A204.1 (cell line): Measurements from ENCODE around the gene PRDM16.

Source experiments
- FAIRE-seq: peaks from 2 replicates; lab custom pipeline; 2012; peaks lifted over from hg19 to GRCh38; lab: Jason Lieb, UNC

PRDM16 gene

DNA sequence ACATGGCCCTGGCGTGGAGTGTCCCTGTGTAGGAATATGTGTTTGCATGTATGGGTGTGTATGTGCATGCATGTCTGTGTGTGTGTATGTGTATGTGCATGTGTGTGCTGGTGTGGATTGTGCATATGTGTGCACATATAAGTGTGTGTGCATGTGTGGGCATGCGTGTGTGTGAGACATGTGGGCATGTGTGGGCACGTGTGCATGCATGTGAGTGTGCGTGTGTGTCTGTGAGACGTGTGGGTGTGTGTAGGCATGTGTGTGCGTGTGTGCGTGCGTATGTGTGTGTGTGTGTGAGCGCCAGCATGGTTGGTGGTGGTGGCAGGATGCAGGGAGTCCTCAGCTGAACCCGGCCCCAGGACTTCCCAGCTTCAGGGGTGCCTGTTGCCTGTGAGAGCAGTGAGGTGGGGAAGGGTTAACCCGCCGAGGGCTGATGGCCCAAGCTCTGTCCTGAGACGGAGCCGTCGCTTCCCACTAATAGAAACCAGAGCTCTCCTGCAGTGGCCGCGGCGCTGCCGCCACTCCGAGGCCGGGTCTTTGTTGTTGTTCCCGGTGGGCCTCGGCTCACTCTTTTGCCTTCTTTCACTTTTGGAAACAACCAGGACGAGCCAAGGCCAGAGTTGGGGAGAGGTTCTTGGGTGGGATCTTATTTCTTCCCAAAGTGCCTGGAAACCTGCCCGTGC, 241.9 kb downstream of the PRDM16 start:
- FAIRE-seq: no peak

DNA sequence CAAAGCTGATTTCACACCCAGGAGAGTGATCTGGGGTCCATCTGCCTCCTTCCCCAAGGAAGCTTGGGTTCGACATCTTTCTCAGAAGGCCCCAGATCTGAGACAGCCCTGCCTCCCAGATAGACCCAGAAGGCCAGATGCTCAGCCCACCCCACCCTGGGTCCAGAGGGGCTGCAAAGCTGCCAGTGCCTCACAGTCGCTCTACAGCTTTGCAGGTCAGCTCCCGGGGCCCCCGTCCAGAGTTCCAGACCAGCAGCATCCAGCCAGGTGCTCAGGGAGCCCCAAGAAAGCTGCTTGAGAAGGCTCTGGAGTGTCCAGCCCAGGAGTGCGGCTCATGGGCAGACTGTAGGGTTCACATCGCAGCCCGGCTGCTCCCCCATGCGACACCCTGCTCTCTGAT, 242.7 kb downstream of the PRDM16 start:
- FAIRE-seq: no peak

DNA sequence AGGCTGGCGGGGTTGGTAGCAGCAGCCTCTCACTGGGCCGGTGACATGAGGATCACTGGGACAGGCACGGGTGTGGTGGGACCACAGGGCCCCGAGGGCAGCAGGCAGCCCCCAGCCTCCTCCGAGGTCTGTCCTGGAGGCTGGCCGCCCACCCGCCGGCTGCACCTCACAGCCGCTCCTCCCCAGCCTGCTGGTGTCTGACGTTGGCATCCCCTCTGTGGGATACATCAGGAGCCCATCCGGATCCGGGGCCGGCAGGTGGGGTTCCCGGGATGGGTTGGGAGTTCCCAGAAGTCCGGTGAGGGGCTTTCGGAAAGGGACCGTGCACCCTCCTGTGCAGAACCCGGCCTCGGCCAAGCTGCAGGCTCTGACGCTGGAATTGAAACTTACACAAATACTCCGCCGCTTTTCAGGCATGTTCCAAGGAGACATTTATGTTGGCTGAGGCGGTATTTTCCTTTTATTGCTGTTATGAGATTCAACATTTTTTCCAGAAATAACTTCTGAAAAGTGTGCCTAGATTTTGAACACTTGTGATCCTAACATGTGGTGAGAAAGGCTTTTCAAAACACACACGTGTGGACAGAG, 243.4 kb downstream of the PRDM16 start:
- FAIRE-seq: no peak

DNA sequence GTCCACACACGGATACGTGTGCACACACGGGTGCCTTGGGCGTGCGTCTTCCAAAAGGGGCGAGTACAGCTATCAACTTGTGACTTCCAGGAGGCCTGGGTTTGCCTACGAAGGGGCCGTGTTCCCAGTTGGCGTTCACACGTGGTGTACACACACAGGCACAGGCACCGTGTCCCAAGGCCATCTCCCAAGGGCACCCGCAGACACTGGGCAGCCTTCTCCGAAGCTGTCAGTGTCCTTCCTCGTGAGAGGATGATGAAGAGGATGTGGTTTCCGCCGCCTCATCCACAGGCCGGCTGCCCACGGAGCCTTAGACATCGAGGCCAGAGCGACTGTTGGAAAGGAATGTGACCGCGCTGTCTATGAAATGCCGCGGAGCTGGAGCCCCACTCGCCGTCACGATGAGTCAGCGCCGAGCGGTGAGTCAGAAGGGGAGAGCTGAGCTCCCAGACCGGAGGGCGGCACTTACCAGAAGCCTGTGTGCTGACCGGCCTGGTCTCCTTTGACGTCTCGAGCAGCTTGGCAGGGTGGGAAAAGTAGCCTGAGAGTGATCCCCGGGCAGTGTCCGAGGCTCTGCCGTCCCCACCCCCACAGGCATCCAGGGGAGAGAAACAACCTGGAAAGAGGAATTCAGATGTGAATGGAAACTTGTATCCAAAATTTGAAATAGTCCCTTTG, 244.0 kb downstream of the PRDM16 start:
- no peak for FAIRE-seq

DNA sequence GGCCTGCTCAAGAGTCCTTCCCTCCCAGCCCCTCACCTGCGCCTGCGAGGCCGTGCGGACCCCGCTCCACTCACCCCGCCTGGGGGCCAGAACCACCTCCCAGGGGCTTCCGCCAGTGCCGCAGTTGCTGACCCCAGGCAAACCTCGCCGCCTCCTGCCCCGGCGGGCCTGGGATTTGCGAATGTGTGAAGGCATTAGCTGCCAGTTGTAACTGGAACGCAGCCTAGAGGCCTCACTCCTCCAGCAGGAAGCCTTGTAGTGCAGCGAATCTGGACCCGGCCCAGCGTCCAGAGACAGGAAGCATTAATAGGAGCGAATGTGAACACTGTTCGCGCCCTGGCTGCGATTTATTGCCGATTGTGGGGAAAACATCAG, 244.6 kb downstream of the PRDM16 start:
- FAIRE-seq: no peak

DNA sequence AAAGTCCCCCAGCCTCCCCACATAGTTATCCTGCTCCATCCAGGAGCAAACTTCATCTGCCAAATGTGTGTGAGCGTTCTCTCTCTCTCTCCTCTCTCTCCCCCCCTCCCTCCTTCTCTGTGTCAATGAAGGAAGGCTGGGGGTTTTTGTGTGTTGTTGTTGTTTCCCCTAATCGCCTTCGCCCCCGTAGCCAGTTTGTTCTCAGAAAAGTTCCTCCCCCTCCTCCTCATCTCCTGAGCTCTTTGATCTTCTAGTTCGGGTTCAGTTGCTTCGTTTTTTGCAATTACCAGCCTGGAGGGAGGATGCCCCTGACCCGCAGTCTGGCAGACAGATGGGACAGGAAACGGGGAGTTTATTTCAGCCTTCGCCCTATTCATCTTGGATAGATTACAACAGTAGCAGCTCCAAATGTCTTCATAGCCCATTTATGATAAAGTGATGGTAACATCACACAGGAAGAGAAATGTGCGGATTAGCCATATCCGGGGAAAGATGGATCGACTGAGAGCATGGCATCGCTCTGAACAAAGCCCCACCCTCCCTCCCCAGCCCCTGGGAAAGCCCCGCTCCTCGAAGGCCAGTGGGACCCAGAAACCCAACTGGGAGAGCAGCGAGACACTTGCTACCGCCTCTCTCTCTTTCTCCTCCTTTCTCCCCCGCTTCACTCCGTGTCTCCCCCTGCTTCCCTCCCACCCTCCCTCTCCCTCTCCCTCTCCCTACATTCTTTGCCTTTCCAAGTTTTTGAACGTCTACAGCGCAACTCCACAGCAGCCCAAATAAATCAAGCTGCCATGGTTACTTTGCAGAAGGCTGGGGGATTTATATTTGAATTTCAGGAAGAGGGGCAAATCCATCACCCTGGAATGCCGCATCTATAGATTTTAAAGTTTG, 245.7 kb downstream of the PRDM16 start:
- no peak for FAIRE-seq

DNA sequence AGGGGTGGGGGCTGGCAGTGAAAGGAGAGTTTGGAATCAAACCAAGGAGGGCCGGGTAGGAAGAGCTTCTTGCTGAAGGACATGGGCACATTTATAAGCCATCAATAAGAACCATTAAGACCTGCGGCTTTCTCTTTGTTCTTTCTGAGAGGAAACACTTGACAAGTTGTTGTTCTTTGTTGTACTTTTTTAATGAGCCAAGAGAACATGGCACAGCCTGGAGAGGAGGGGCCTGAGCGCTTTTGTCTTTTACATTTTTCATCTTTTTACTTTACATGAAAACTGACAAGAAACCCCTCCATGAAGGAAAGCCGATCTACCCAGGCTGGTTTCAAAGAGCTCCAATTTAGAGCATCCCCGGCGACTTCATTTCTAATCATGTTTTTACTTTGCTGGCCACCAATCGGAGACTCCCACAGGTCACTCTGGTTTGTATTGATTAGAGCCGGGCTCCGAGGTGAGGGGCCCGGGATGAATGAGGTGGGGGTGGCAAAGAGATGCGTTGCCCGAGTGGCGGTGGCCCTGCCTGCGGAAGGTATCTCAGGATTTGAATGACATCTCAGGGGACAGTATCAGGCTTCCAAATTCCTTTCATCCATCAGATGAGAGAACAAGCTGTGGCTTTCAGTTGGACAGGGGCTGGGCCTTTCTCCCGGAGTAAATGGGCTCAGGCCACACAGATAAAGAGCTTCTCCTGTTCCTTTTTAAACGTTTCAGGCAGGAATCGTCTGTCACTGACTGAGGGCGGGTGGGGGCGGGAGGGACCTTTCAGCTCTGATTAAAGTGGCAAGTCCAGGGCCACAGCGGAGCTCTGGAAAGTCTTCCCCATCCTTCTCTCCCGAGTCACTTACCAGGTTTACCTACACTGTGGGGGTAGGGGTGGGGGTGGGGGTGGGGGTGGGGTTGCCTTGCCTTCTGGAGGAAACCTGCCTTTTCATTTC, 246.7 kb downstream of the PRDM16 start:
- no peak for FAIRE-seq

DNA sequence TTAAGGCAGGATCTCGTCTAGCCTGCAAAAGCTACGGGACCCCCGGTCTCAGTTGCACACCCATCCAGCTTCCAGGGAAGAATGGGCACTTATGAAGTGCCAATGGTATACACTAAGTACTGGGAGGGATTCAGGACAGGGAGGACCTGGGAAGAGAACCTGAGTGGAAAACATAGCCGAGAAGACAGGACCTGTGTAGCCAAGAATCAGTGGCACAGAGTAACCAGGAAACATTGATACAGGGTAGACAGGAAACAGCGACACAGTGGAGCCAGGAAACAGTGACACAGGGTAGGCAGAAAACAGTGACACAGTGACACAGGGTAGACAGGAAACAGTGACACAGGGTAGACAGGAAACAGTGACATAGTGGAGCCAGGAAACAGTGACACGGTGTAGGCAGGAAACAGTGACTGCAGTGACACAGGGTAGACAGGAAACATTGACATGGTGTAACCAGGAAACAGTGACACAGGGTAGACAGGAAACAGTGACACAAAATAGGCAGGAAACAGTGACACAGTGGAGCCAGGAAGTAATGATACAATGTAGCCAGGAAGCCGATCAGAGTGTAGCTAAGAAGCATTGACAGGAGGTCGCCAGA, 247.4 kb downstream of the PRDM16 start:
- no peak for FAIRE-seq

DNA sequence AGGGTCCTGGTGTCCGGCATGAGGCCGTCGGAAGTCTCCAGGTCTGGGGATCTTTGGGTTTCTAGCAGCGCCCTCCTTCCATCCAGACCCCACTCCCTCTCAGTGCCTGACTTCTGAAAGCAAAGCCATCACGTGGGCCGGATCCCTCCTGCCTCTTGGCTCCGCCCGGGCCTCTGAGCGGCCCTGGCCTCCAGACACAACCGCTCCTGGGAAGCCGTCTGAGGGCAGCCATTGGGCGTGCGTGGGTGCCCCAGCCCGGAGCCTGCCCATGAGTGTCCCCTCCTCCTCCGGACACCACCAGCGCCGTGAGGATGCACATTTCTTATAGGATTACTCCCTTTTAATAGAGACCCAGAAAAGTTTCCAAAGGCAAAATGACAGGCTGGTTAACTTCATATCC, 248.5 kb downstream of the PRDM16 start:
- FAIRE-seq: no peak

DNA sequence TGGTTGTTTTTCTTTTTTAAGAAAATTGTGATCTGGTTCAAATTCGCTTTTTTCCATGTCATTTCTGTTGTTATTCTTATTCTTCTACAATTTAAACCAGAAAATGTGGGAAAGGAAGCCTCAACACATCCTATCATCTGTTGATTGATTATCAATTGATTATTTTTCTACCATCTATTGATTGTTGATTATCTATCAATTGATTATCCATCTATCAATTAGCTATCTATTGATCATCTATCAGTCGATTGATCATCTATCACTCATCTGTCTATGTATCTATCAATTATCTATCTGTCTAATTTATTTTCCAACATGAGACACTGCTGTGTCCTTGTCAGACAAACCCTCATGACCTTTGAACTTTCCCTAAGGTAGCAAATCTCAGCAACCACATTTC, 249.3 kb downstream of the PRDM16 start:
- no peak for FAIRE-seq

DNA sequence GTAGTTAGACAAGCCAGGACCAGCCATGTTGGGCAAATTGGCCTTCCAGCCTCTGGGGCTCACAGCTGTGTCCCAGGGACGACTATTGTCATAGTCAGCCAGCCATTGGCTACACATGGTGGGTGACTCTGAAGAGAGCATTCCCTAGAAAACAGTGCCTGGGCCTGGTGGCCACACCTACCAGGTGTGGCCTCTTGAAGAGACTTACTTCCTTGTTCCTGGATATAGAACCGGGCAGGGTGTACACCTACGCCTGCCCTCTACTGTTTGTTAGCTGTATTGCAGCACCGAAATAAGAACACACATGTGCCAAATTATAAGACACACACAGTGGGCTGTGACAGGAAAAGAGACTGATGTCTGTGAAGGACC, 250.9 kb downstream of the PRDM16 start:
- no peak for FAIRE-seq

DNA sequence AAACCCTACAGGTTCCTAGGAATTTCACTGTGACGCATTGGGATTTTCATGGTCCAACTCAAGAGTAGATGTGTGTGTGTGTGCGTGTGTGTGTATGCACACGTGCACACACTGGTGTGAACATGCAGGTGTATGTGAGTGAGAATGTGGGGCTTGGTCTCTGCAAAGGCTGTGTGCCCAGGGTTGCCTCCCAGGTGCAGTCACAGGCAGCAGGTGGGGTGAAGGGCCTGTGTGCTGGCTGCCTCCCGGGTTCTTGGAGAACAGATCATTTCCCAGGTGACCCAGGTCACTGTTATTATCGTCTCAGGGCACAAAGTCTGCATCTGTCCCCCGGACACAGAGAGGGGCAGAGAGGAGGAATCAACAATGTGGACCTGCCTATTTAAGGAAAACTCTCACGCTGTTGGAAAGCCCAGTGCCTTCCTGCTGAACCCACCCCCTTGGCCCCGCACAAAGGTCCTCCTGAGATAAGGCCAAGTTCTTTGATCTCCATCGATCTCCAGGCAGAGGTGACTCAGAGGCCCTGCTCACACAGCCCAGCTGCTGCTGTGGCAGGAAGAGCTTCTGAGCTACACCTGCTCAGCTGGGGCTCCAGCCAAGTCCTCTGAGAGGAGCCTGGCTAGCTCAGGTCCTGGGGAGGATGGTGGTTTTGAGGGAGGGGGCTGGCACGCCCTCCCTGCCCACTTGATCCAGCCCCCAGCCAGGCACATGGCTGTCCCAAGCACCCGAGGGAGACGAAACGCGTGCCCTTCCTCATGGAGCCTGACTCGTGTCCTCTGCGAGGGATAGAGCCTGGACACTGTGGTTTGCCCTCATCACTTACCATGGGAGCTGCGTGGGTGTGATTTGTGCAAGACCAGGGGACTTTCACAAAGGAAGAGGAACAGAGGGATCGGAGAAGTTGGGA, 251.5 kb downstream of the PRDM16 start:
- no peak for FAIRE-seq

DNA sequence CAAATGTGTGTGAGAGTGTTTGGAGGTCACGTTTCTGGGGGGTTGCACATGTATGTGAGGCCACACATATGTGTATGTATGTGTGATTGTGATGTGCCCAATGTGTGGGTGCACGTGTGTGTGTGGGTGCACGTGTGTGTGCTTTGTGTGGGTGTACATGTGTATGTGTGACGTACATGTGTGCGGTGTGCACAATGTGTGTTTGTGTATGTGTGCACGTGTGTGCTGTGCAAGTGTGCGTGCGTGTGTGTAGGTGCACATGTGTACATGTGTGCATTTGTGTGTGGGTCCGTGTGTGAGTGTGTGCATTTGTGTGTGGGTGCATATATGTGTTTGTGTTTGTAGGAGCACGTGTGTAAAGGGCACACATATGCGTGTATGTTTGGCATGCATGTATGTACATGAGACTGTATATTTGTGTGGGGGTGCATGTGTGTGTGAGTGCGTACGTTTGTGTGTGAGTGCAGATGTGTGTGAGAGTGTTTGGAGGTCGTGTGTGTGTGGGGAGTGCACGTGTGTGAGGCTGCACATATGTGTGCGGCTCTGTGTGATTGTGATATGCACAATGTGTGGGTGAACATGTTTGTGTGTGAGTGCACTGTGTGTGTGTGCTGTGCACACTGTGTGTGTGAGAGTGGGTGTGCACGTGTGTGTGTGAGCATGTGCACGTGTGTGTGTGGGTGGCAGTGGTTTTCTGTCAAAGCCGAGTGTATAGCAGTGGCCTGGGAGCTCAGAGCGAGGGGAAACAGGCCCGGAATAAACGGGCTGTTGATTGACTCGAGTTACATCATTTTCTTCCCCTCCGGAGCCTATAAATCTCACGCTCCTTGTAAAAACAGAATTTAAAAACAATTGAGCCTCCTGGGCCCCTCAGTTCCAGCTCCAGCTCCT, 252.8 kb downstream of the PRDM16 start:
- FAIRE-seq: no peak

DNA sequence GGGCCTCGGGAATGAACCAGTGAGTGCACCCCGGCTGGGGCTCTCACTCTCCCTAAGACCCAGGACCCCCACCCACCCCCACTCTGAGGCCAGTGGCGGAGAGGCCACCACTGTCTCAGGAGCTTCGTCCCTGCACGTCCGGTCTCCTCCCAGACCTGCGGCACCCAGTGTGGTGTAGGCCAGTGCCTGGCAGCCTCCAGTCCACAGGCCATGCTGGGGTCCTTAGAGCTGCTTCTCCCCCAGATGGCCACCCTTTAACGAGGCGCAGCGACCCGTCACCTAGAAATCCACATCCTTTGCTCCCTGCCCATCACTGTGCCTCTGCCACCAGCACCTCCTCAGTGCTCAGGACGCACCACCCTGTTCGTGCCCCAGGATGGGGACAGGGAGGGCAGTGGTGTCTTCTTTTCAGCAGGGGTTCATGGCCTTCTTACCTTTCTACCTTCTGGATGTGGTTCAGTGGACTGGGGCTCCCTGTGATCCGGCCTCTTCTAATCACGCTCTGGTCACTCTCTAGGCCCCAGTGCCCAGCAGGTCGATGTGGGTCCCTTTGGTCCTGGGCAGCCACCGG, 253.5 kb downstream of the PRDM16 start:
- no peak for FAIRE-seq

DNA sequence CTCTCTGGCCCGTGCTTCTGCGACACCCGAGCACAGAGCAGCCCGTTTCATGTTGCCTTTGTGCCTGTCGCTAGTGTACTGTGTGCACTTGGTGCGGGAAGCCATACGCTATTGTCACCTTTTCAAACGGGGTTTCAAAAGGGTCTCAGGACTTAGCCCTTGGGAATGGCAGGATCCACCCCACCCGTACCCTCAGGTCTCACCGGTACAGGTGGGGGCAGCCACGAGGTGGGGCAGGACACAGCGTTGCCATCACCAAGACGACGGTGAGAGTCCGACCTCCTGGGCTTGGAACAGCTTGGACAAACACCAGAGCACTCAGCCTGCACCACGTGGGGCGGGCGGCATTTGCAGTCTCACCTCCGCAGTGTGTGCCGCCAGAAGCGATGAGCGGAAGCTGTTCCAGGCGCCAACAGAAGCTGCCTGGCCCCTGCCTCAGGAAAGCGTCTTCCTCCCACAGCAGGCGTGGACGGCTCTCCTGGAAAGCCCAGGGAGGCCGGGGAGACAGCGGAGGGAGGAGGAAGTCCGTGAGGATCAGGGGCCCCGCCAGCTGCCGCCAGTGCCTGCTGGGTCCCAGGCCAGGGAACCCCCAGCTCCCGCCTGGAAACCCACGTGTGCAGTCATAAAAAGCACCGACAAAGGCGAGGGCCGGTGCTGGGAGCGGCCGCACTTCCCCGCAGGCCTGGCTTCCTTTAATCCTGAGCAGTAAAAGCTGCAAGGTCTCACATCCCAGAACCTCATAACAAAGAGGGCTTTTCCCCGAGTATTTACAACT, 254.2 kb downstream of the PRDM16 start:
- FAIRE-seq: no peak

DNA sequence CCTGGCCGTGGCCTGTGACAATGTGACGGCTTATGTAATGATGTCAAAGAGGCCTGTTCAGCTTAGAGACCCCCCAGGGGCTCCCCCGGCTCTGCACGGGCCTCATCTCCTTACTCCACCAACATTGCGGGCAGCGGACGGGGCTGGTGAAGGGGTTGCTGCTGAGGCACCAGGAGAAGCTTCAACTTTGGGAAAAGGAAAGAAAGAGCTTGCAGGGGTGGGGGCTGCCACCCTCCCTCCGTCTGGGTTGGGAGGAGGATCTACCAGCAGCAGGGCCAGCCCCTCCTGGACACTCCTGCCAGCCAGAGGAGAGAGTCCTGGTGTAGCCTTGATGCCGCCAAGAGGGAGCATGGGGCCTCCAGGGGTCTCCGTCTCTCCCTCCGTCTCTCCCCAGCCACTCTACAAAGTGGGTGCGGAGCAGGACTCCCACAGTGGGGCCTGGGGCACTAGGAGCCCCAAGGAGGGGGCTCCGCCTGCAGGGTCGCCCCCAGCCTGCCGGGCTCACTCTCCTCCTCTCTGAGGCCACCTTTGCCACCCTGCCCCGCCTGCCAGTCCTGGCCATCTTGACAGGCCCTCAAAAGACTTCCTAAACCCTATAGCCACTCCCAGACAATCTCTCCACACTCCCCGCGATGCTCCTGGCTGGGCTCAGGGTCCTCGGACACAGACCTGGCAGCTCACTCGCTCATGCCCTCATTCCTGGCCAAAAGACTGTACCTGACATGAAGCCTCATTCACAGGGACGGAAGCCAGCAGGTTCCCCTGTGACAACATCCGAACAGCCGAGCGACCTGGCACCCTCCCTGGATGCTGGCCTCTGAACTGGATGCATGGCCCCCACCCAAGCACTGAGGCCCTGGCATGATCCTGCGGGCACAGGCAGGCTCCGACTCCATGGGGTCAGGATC, 255.0 kb downstream of the PRDM16 start:
- FAIRE-seq: no peak
